A549 (cell line): Measurements from ENCODE around the gene AXIN2. TPM values are rescaled to one million over a fixed set of nuclear protein-coding genes. Genes with fewer than 3 reads are reported as not detected.

ENCODE experiments used
- ATAC-seq, 2 experiments: fragments of 200-7000 bp in 1 of 2; fragments of >200 bp in 1 of 2; cut with Nextera tagmentation in 1 of 2; cut with Tn5 transposase in 1 of 2; 3 replicates each; pipeline versions ENCODE4 v1.8.0 to v1.9.1; 2018 to 2020; ENCODE audit warnings: mild to moderate bottlenecking in 1 of 2, moderate library complexity in 1 of 2
- CTCF ChIA-PET: fragments of 300-600 bp; sonication (Branson Sonifier 250); formaldehyde crosslinking; extraction: SDS; loops from one replicate; lab custom pipeline; 2021; ENCODE audit warnings: antibody characterized with exemption, inconsistent platforms; lab: Yijun Ruan, JAX
- POLR2A ChIA-PET: fragments of 350-600 bp; formaldehyde crosslinking; extraction: SDS; loops from one replicate; lab custom pipeline; 2021; ENCODE audit warnings: antibody characterized with exemption, inconsistent platforms; lab: Yijun Ruan, JAX
- DNase-seq, 2 experiments: peaks; one replicate each; pipeline versions ENCODE4 v3.0.0 to v3.0.0-alpha.2; 2011 to 2016; ENCODE audit warnings: low read depth in 1 of 2, low spot score in 1 of 2
- FAIRE-seq: peaks from 2 replicates; lab custom pipeline; 2011; peaks lifted over from hg19 to GRCh38; lab: Jason Lieb, UNC
- H3K27ac ChIP-seq, 2 experiments: fragments of >200 bp; sonication (Bioruptor Twin); formaldehyde crosslinking; 3 replicates each; pipeline ENCODE4 v1.5.1; 2016 to 2017
- H3K4me1 ChIP-seq: fragments of >200 bp; sonication (Bioruptor Twin); formaldehyde crosslinking; 3 replicates; pipeline ENCODE4 v1.6.1; 2016
- H3K4me2 ChIP-seq: fragments of >200 bp; sonication (Bioruptor Twin); formaldehyde crosslinking; 3 replicates; pipeline ENCODE4 v1.6.1; 2016
- H3K4me3 ChIP-seq: fragments of >200 bp; sonication (Bioruptor Twin); formaldehyde crosslinking; 3 replicates; pipeline ENCODE4 v1.5.1; 2016
- H3K9me3 ChIP-seq: fragments of >200 bp; sonication (Bioruptor Twin); formaldehyde crosslinking; 3 replicates; pipeline ENCODE4 v1.6.1; 2016
- ATOH8 ChIP-seq: fragments of 250-450 bp; sonication (Bioruptor Pico); IDR thresholded peaks from 2 replicates; pipeline ENCODE4 v1.5.0; 2020; ENCODE audit warnings: low read depth, mild to moderate bottlenecking, moderate library complexity
- BCL3 ChIP-seq: fragments of >200 bp; sonication (Bioruptor Twin); formaldehyde crosslinking; IDR thresholded peaks from 3 replicates; pipeline ENCODE4 v1.6.1; 2016
- BHLHE40 ChIP-seq: IDR thresholded peaks from 2 replicates; pipeline ENCODE4 v1.6.1; 2012; ENCODE audit warnings: low read depth, low read length, inconsistent platforms
- CBX2 ChIP-seq: fragments of 200-600 bp; sonication (generic); IDR thresholded peaks from 2 replicates; pipeline ENCODE4 v1.6.1; 2016; ENCODE audit warnings: low read depth, mild to moderate bottlenecking, borderline replicate concordance
- CBX8 ChIP-seq: fragments of 200-600 bp; sonication (generic); IDR thresholded peaks from 2 replicates; pipeline ENCODE4 v1.6.1; 2016
- CEBPB ChIP-seq, 2 experiments: fragments of >200 bp in 1 of 2; sonication (Bioruptor Twin) in 1 of 2; formaldehyde crosslinking in 1 of 2; IDR thresholded peaks; 2 replicates each; pipeline ENCODE4 v1.6.1; 2012 to 2016
- CHD4 ChIP-seq: fragments of 200-600 bp; sonication (generic); IDR thresholded peaks from 2 replicates; pipeline ENCODE4 v1.6.1; 2016; ENCODE audit warnings: antibody characterized with exemption, mild to moderate bottlenecking, borderline replicate concordance
- E2F6 ChIP-seq: IDR thresholded peaks from 2 replicates; pipeline ENCODE4 v1.6.1; 2012; ENCODE audit warnings: low read depth, borderline replicate concordance
- EHMT2 ChIP-seq: fragments of 200-600 bp; sonication (generic); IDR thresholded peaks from 2 replicates; pipeline ENCODE4 v1.6.1; 2016; ENCODE audit warnings: antibody characterized with exemption, low read depth, mild to moderate bottlenecking, moderate library complexity
- ESRRA ChIP-seq: fragments of 150-350 bp; IDR thresholded peaks from 2 replicates; pipeline ENCODE4 v1.6.1; 2014; ENCODE audit warnings: mild to moderate bottlenecking, low read length, borderline replicate concordance
- FOSB ChIP-seq: fragments of 250-450 bp; sonication (Bioruptor Pico); IDR thresholded peaks from 2 replicates; pipeline ENCODE4 v1.5.0; 2020; ENCODE audit warnings: mild to moderate bottlenecking, moderate library complexity
- FOSL2 ChIP-seq, 2 experiments: fragments of 450-650 bp in 1 of 2; fragments of >200 bp in 1 of 2; sonication (Bioruptor Twin) in 1 of 2; formaldehyde crosslinking; IDR thresholded peaks; 2 replicates each; pipeline versions ENCODE4 v1.5.0 to v1.6.1; 2016 to 2020; ENCODE audit warnings: mild to moderate bottlenecking in 1 of 2, moderate library complexity in 1 of 2
- HOXA7 ChIP-seq: fragments of 250-450 bp; sonication (Bioruptor Pico); IDR thresholded peaks from 2 replicates; pipeline ENCODE4 v1.5.0; 2020; ENCODE audit warnings: mild to moderate bottlenecking, moderate library complexity
- HOXB5 ChIP-seq: fragments of 250-450 bp; sonication (Bioruptor Pico); IDR thresholded peaks from 2 replicates; pipeline ENCODE4 v1.5.0; 2020; ENCODE audit warnings: mild to moderate bottlenecking, moderate library complexity
- KDM5A ChIP-seq: fragments of 200-600 bp; sonication (generic); IDR thresholded peaks from 2 replicates; pipeline ENCODE4 v1.6.1; 2016; ENCODE audit warnings: antibody characterized with exemption, mild to moderate bottlenecking
- MYC ChIP-seq: IDR thresholded peaks from 2 replicates; pipeline ENCODE4 v1.6.1; 2012; ENCODE audit warnings: mild to moderate bottlenecking, inconsistent platforms, low read length, improper control_type of control experiment, borderline replicate concordance
- PBX3 ChIP-seq: IDR thresholded peaks from 2 replicates; pipeline ENCODE4 v1.6.1; 2012
- PHF8 ChIP-seq: fragments of 200-600 bp; sonication (generic); IDR thresholded peaks from 2 replicates; pipeline ENCODE4 v1.6.1; 2016; ENCODE audit warnings: low read depth, mild to moderate bottlenecking, antibody characterized with exemption, moderate library complexity, borderline replicate concordance
- SREBF2 ChIP-seq: fragments of 450-650 bp; IDR thresholded peaks from 2 replicates; pipeline ENCODE4 v1.6.1; 2014; ENCODE audit warnings: mild to moderate bottlenecking, moderate library complexity
- TFCP2L1 ChIP-seq: fragments of 250-450 bp; sonication (Bioruptor Pico); IDR thresholded peaks from 2 replicates; pipeline ENCODE4 v1.5.0; 2021; ENCODE audit warnings: mild to moderate bottlenecking
- ZNF302 ChIP-seq: fragments of 250-450 bp; sonication (Bioruptor Pico); IDR thresholded peaks from 2 replicates; pipeline ENCODE4 v1.9.0; 2021; ENCODE audit warnings: inconsistent platforms, mild to moderate bottlenecking, moderate library complexity
- WGBS: methylation state at CpG from one replicate; pipeline ENCODE4 v1.1.6; 2017; ENCODE audit errors: missing lambda C conversion rate; 5-methylcytosine and 5-hydroxymethylcytosine counted together
- polyA plus RNA-seq, 4 experiments: library from polyadenylated mRNA; depleted of rRNA in 3 of 4; stranded (reverse); fragments of >200 nt; fragmentation: RNase III in 1 of 4; extraction: RNeasy Plus Mini Kit Qiagen cat#74134 plus additional on column Dnase treatment in 1 of 4; gene quantifications; 2 replicates in 3 of 4; 3 replicates in 1 of 4; pipeline ENCODE4 v1.2.3, GENCODE V29; 2011 to 2017
- TF ChIP-seq, protein P1 (sequence below): fragments of 250-450 bp; sonication (Bioruptor Pico); IDR thresholded peaks from 2 replicates; pipeline ENCODE4 v1.5.0; 2021; ENCODE audit warnings: mild to moderate bottlenecking, moderate library complexity, borderline replicate concordance

Gene AXIN2
- polyA plus RNA-seq, 2 of the 4 experiments (the other 2 are of a cell fraction) = 4.0 to 4.9 TPM

GRCh38 chr17:65488665-65489064 lies 72.8 kb downstream of the AXIN2 start:
- ChIA-PET POLR2A (no interaction called here), CTCF (no interaction called here)
- Histone ChIP-seq H3K4me2 (no peak overlapping the region), H3K4me1 (no peaks in the 10 kb centered on the region), H3K4me3 (no peak overlapping the region), H3K27ac (no peak overlapping the region), H3K9me3 (no peaks in the 10 kb centered on the region)
- FAIRE-seq (no peak), DNase-seq (no peak), ATAC-seq (no peak)
- no CpG with 5 or more reads among the region's 1 CpG for WGBS
- TF ChIP-seq PBX3 = no peak
- TF ChIP-seq HOXB5 (CRISPR knock-in tag) = no peak
- no peak for TF ChIP-seq CBX2
- no peak for TF ChIP-seq CHD4
- TF ChIP-seq, protein P1, sequence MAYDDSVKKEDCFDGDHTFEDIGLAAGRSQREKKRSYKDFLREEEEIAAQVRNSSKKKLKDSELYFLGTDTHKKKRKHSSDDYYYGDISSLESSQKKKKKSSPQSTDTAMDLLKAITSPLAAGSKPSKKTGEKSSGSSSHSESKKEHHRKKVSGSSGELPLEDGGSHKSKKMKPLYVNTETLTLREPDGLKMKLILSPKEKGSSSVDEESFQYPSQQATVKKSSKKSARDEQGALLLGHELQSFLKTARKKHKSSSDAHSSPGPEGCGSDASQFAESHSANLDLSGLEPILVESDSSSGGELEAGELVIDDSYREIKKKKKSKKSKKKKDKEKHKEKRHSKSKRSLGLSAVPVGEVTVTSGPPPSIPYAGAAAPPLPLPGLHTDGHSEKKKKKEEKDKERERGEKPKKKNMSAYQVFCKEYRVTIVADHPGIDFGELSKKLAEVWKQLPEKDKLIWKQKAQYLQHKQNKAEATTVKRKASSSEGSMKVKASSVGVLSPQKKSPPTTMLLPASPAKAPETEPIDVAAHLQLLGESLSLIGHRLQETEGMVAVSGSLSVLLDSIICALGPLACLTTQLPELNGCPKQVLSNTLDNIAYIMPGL (CRISPR knock-in tag) = no peak
- TF ChIP-seq SREBF2 = no peak
- TF ChIP-seq CEBPB (IDR thresholded peaks at IDR 0.05) = no peak
- TF ChIP-seq ATOH8 (CRISPR knock-in tag) = no peak
- TF ChIP-seq E2F6 = no peak
- TF ChIP-seq TFCP2L1 (CRISPR knock-in tag) = no peak
- no peak for TF ChIP-seq KDM5A
- TF ChIP-seq PHF8 = no peak
- TF ChIP-seq FOSL2 (IDR thresholded peaks at IDR 0.05) = no peak
- TF ChIP-seq FOSL2 (CRISPR knock-in tag; IDR thresholded peaks at IDR 0.05) = no peak
- TF ChIP-seq MYC = no peak
- TF ChIP-seq BHLHE40 = no peak
- TF ChIP-seq EHMT2 = no peak
- no peak for TF ChIP-seq BCL3
- TF ChIP-seq ESRRA = no peak

DNA sequence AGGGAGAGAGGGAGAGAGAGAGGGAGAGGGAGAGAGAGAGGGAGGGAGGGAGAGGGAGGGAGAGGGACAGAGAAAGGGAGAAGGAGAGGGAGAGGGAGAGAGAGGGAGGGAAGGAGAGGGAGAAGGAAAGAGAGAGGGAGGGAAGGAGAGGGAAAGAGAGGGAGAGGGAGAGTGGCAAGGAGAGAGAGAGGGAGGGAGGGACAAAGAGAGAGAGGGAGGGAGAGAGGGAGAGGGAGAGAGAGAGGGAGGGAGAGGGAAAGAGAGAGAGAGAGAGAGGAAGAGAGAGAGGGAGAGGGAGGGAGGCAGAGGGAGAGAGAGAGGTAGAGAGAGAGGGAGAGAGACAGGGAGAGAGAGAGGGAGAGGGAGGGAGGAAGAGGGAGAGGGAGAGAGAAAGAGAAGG lies 73.5 kb downstream of the AXIN2 start:
- Histone ChIP-seq H3K4me2 (no peak overlapping the region), H3K4me3 (no peak overlapping the region)
- FAIRE-seq = no peak
- TF ChIP-seq HOXA7 (CRISPR knock-in tag) = no peak
- TF ChIP-seq ZNF302 (CRISPR knock-in tag) = no peak
- no peak for TF ChIP-seq CBX8
- TF ChIP-seq FOSB = no peak
- TF ChIP-seq, all 56 proteins: peak for 0
- DNase-seq = no peak
- H3K27ac ChIP-seq = no peak overlapping the region
- ChIA-PET POLR2A (no interaction called here), CTCF (no interaction called here)
- no peaks in the 10 kb centered on the region for H3K4me1 ChIP-seq
- no peak for ATAC-seq
- no peaks in the 10 kb centered on the region for H3K9me3 ChIP-seq
